Measurements from ENCODE around the gene MBP.
A peak's percentile ranks its signal among the peaks of the same experiment; 100 is the strongest.

Gene MBP

DNA sequence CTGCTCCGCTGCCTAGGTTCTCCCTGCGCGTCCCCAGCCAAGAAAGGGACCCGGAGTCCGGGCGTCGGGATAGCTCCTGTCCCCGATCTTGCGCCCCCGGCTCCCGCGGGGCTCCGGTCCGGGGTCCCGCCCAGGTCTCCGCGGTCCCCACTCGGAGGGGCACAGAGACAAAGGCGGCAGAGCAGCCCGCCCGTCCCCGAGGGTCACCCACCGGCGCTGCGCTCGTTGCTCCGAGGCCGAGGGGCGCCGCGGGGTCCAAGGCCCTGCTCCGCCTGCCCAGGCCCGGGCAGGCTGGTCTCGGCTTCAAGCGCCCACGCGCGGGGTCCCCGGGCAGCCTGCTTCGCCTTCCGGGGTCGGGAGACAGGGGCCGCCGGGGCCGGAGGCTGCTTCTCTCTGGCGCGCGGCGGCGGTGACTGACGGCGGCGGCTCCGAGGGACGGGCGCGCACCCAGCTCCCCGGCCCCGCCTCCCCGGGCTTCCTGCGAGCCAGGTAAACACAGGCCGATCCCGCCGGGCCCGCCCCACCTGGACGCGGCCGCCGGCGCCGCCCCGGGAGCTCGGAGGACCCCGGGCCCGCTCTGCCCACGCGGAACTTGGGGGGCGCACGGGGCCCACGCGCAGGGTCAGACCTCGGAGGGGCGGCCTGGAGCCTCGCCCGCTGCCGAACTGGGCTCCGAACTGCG lies at the start of gene MBP:
MBP (minus strand) TSS at position 415 of the 682 bp plus-strand sequence. CDS start 27,522 bp downstream, outside the sequence.
- DNase-seq (ENCODE audit: low spot score), result peak; percentile 45

DNA sequence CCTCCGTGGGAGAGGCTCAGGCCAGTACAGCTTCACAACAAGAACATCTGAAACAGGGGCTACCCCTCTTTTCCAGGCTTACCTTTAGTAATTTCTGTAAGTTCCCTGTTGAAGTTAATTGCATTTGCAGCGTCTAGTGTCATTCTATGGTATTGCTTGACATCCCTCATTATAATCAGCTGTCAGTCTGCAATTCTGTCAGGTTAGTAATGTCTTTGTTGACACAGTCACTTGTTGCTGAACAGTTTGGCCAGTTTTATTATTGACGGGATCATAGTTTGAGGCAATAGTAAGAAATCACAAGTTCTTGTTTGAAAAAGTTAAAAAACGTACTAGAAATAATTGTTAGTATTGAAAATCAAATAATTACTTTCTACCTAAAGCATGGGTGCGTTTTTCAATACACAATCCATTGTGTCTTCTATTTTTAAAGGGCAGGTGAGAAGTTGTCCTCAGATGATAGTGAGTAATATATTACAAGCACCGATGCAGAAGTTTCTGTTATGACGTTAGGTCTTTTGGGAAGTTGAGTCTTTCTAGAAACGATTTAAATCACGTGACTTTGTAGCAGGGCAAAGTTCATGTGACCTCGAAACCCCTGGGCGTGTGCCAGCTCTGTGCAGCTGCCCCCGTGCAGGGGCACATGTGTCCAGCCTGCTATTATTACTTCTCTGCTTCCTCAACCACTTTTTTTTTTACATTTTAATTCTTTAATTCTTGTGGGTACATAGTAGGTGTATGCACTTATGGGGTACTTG lies 49.5 kb upstream of the MBP start:
- DNase-seq (ENCODE audit: low spot score), result no peak

DNA sequence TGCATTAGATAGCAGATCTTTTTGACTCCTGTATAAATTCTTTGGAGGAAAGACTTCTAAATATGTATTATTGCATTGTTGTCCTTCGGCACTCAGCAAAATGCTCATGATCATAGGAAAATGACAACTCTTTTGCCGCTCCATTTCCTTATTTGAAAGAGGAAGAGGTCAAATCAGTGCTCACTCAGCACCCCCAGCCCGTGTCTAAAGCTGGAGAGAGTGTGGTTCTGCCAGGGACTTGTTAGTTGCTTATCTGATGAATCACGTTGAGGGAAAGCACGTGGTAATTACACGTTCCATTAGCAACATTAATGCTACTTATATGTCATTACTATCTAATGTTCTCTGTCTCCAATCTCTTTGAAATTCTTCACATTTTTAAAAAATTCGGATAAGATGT lies 46.0 kb upstream of the MBP start:
- DNase-seq (ENCODE audit: low spot score), result no peak

- no peak for DNase-seq (ENCODE audit: low spot score)
Observed at GRCh38 chr18:77177009-77177408, 44.4 kb upstream of the MBP start.

GRCh38 chr18:77173275-77174030 lies 40.9 kb upstream of the MBP start:
- DNase-seq (ENCODE audit: low spot score), result no peak

DNA sequence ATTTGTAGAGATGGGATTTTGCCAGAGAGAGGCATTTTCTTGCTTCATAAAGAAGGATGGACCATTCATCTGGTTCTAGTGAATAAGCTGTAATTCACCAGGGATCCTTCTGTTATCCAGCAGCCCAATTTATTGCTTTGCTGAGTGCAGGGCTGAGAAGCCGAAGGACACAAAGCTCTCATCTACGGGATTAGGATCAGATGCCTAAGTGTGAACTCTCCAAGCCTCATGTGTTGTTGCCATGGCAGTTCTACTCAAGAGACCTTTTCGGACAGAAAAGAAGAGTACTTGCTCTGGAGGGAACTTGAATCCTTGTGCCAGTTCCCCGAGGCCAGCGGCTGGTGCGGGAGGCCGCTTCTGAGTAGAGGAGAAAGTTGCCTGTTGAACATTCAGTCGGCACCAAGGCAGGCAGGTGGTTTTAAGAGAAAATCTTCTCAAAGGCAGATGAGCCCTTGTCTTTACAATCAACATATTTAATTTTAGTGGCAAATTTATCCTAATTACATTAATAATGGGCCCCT lies 38.4 kb upstream of the MBP start:
- DNase-seq (ENCODE audit: low spot score), result no peak

DNA sequence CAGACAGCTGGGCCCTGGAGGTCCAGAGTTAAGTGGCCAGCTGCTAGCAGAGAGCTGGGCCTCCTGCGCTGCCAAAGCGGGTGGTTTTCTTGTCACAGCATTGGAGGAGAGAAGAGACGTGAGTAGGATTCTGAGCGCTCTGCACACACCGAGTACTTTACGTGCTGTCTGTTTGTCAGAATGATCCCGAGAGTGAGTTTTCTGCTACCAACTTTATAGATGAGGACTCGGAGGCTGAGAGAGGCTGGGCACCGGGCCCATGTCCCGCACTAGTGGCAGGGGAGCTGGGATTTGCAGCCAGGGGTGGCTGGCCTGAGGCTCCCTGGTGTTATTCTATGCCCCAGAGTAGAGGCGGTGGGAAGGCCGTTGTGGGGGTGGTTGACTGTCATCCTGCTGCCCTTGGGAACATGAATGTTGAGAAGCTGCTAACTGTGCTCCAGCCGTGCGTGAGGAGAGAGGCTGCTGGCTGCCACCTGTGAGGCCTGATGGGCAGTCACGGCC lies 36.3 kb upstream of the MBP start:
- no peak for DNase-seq (ENCODE audit: low spot score)

- no peak for DNase-seq (ENCODE audit: low spot score)
Observed at GRCh38 chr18:77167251-77167650, 34.7 kb upstream of the MBP start.

- no peak for DNase-seq (ENCODE audit: low spot score)
Observed at GRCh38 chr18:77166523-77166922, 33.9 kb upstream of the MBP start.

DNA sequence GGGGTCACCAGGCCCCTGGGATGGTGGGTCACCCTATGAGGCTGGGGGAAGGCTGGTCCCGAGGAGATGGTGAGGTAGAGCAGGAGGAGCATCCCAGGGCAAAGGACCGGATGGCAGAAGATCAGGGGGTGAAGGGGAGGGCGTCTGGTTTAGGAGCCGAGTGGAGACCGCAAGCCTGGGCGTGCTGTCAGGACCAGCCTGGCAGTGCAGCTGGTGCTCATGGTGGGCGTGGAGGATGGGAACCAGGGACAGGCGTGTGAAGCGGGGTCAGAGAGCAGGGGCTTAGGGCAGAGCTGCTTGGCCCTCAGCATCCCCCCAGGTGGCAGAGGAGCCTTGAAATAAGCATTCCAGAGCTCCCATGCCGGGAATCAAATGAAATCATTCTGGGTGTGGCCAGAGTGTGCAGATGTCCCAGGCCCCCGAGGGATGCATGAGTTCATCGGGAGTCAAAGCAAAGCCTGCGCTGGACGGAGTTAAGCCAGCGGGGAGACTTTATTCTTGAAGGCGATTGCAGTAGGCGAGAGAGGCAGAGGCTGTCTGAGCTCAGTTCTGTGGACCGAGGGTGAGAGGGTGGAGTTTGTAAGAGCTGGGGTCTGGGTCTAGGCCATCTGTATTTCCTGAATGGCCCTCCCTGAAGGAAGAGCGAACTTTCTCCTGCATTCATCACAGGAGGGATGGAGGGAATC lies 33.1 kb upstream of the MBP start:
- no peak for DNase-seq (ENCODE audit: low spot score)

GRCh38 chr18:77164763-77165485 lies 32.3 kb upstream of the MBP start:
- no peak for DNase-seq (ENCODE audit: low spot score)

DNA sequence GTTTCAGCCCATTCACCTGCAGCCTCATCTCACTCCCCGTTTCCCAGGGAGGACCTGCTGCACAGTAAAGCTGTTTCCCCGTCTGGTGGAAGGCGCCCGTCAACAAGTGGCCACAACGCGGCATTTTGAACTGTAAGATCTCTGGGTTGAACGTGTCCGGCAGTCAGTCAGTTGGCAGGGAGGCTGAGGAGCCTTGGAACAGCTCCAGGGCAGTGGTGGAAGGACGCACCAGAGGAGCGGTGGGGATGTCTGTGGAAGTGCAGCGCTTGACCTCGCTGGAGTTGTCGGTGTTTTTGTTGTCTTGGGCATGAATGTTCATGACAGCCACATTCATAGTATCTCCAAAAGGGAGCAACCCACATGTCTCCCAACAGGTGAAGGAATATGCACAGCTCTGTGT lies 31.4 kb upstream of the MBP start:
- DNase-seq (ENCODE audit: low spot score), result no peak

- no peak for DNase-seq (ENCODE audit: low spot score)
Observed at GRCh38 chr18:77162580-77162979, 30.0 kb upstream of the MBP start.

DNA sequence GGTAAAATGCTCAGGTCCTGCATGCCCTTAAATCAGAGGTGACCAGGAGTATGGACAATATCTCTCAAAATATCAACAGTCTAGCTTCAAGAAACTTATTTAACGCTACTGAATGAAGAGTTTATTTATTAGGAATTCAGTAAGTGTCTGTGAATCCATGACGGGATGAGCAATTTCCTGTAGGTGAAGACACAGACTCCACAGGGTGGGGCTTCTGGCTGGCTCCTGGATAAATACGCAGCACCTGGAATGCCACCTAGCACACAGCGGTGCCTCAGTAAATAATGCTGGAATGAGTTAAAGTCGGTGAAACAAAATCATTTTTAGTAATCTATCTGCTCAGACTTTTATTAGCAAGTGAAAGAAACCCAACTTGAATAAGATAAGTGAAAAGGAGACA lies 29.4 kb upstream of the MBP start:
- DNase-seq (ENCODE audit: low spot score), result no peak

DNA sequence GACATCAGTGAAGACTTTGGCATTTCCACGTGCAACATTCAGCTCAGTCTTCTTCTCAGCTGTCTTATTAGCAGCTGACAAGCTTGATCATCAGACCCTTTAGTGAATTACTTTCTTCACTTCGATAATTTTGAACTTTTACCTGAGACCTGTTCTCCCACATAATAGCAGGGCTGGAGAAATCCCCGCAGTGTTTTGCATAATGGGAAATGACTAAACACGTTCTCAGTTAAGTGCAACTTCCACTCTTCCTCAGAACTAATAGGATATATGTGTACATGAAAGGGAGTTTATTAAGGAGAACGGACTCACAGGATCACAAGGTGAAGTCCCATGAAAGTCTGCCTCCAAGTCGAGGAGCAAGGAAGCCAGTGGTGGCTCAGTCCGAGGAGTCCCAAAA lies 28.8 kb upstream of the MBP start:
- DNase-seq (ENCODE audit: low spot score), result no peak

DNA sequence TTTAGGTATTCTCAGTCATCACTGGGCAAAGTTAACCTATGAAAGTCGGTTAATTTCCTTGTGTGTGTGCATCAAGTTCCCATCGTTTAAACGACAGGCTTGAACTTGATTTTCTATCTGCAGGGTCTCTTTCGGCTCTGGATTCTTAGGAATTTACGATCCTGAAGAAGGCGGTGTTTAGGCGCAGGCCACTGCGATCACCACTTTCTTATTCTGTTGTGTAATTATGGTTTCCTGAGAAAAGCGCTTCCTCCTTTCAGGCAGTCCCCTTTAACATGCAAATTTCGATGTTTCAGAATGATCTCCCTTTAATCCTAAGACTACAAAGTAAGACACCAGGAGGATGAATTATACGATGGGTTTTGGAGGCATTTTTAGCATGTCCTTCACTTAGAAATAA lies 27.9 kb upstream of the MBP start:
- DNase-seq (ENCODE audit: low spot score), result no peak

GRCh38 chr18:77157312-77157711 lies 24.7 kb upstream of the MBP start:
- DNase-seq (ENCODE audit: low spot score), result no peak

DNA sequence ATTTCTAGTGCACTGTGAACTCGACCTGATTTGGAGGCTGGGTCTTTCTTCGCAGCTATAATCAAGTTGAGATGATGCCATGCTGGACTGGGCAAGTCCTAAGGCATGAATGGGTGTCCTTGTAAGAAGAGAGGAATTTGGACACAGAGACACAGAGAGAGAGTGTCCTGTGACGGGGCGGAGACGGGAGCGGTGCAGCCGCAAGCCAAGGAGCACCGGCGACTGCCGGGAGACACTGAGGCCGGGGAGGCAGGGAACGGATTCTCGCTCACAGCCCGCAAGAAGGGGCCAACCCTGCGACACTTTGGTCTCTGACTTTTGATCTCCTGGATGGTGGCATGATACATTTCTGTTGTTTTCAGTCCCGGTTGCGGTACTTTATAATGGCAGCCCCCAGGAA lies 22.4 kb upstream of the MBP start:
- no peak for DNase-seq (ENCODE audit: low spot score)

DNA sequence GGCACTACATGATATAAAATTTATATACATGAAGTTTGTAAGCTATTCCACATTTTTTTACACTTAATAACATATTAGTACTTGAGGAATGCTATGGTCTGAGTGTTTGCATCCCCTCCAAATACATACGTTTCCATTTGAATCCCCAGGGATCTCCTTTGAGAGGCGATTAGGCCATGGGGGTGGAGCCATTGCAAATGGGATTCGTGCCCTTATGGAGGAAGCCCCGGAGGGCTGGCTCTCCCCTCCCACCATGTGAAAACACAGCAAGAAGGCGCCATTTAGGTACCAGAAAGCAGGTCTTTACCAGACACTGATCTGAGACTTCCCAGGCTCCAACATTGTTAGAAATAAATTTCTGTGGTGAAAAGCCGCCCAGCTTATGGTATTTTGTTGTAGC lies 20.8 kb upstream of the MBP start:
- DNase-seq (ENCODE audit: low spot score), result no peak

DNA sequence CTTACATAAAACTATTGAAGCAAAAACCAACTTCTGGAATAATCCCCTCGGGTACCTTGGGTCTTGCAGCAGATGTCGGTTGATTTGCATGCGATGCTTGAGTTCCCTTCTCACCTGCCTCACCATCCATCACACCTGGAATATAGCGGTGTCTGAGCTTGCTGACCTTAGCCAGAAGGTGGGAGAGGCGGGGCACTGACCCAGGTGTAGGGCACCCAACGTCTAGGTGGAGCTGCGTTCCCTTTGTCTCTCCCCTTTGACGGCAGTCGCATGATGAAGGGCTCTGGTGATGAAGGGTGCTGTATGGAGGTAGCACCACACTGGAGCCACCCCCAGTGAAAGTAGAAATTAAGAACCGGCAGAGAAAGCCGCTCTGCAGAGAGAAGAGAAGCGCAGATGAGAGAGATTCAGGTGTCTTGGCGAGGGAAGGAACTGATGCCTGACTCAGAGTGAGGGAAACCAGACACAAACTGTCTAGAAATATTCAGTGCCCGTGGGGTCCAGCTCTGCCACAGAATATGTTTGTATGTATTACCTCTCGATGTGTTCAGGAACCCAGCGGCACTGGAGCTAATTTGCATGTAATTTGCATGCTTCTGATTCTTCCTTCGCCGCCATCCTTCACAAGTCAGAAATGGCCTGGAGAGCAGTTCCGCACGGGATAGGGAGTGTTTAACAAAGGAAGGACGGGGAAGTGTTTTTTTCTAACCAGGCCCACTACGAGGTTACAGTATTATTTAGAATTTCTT lies 19.4 kb upstream of the MBP start:
- no peak for DNase-seq (ENCODE audit: low spot score)
